Mucosa of descending colon (tissue), 3 donors: ENCODE results near the gene DCAF5. TPM values are rescaled to one million over a fixed set of nuclear protein-coding genes. Genes with fewer than 3 reads are reported as not detected.

ENCODE experiments used
- ATAC-seq: fragments of 200-7000 bp; cut with Tn5 transposase; one replicate; pipeline ENCODE4 v1.9.1; 2020; ENCODE audit warnings: mild to moderate bottlenecking, moderate library complexity
- DNase-seq, 3 donors: peaks; one replicate each; pipeline ENCODE4 v3.0.0-alpha.2; 2020
- H3K36me3 ChIP-seq: fragments of 200-600 bp; one replicate; pipeline ENCODE4 v1.8.0; 2021; ENCODE audit warnings: low read depth, mild to moderate bottlenecking
- H3K4me1 ChIP-seq: fragments of 200-600 bp; one replicate; pipeline ENCODE4 v1.8.0; 2021; ENCODE audit warnings: low read depth, mild to moderate bottlenecking
- H3K4me3 ChIP-seq: fragments of 200-600 bp; one replicate; pipeline ENCODE4 v1.8.0; 2021; ENCODE audit warnings: mild to moderate bottlenecking
- H3K9me3 ChIP-seq: fragments of 200-600 bp; one replicate; pipeline ENCODE4 v1.8.0; 2021; ENCODE audit warnings: mild to moderate bottlenecking
- intact Hi-C, 2 donors: fragments of 100-400 bp; cut with DNase I in 1 of 2; cut with micrococcal nuclease in 1 of 2; formaldehyde crosslinking; loops; one replicate each; pipeline versions ENCODE4 v1.11.0 to v1.11.1; 2022; cut with DNase I, micrococcal nuclease
- total RNA-seq, 3 donors: library from RNA; stranded (reverse); fragmentation: NEBNext Ultra II Directional in 2 of 3; extraction: Animal tissue kit (Norgen Biotek cat#: 25700) in 2 of 3; gene quantifications; one replicate each; pipeline versions ENCODE4 v1.2.1 to v1.2.4, GENCODE V29; 2021 to 2023
- TF ChIP-seq, protein P1 (sequence below): fragments of 200-600 bp; IDR thresholded peaks from one replicate; pipeline ENCODE4 v1.8.0; 2022; ENCODE audit warnings: antibody characterized with exemption, mild to moderate bottlenecking
- donor health status: DM: no; HTN: no; CAD: no; lungs with moderate emphysema.
- donor health status: DM: no; HTN: no; CAD: no.
- donor health status: DM: no; HTN: yes; CAD: no.

Gene DCAF5
- total RNA-seq, 3 donors from 2014 or later = 36.4 to 71.4 (median 46.9) TPM

DNA sequence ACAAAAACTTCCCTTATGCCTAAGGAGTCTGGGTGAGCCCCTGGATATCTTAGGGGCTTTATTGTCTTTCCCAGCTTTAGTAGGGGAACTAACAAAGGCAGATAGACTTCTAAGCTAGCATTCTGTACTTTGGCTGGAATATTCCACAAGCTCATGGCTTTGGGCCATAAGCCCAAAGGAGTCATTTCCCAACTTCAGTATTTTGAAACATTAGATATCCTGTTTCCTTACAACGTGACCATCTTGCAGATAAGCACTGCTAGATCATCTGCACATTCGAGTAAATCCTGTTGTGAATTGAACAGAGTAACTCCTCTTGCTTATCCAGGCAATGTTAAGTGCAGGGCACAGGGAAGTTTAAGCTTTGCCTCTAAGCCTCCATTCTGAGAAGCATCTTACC is 103.2 kb downstream of the DCAF5 start:
- Histone ChIP-seq H3K4me3 (no peak overlapping the region), H3K36me3 (peaks cover 5% of the 10 kb centered on the region), H3K9me3 (no peaks in the 10 kb centered on the region), H3K4me1 (peaks cover 19% of the 10 kb centered on the region)
- DNase-seq (no peak), ATAC-seq (no peak)
- TF ChIP-seq, protein P1, sequence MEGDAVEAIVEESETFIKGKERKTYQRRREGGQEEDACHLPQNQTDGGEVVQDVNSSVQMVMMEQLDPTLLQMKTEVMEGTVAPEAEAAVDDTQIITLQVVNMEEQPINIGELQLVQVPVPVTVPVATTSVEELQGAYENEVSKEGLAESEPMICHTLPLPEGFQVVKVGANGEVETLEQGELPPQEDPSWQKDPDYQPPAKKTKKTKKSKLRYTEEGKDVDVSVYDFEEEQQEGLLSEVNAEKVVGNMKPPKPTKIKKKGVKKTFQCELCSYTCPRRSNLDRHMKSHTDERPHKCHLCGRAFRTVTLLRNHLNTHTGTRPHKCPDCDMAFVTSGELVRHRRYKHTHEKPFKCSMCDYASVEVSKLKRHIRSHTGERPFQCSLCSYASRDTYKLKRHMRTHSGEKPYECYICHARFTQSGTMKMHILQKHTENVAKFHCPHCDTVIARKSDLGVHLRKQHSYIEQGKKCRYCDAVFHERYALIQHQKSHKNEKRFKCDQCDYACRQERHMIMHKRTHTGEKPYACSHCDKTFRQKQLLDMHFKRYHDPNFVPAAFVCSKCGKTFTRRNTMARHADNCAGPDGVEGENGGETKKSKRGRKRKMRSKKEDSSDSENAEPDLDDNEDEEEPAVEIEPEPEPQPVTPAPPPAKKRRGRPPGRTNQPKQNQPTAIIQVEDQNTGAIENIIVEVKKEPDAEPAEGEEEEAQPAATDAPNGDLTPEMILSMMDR = no peak
- intact Hi-C loops = no loop called here

DNA sequence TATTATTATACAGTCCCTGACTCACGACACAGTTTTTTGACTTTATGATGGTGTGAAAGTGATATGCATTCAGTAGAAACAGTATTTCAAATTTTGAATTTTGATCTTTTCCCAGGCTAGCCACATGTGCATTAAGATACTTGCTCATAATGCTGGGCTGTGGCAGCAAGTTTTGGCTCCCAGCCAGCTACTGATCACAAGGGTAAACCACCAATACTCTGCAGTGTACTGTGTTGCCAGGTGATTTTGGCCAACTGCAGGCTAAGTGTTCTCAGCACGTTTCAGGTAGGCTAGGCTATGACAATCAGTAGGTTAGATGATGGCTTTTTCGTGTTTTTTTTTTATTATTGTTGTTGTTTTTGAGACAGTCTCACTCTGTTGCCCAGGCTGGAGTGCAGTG is 104.5 kb downstream of the DCAF5 start:
- intact Hi-C loops = no loop called here
- TF ChIP-seq, protein P1 = no peak
- Histone ChIP-seq H3K4me1 (peaks cover 25% of the 10 kb centered on the region), H3K4me3 (no peak overlapping the region), H3K36me3 (no peaks in the 10 kb centered on the region), H3K9me3 (no peaks in the 10 kb centered on the region)
- DNase-seq (peak in 1 of 3 donors; percentile 69), ATAC-seq (peak; percentile 45)

DNA sequence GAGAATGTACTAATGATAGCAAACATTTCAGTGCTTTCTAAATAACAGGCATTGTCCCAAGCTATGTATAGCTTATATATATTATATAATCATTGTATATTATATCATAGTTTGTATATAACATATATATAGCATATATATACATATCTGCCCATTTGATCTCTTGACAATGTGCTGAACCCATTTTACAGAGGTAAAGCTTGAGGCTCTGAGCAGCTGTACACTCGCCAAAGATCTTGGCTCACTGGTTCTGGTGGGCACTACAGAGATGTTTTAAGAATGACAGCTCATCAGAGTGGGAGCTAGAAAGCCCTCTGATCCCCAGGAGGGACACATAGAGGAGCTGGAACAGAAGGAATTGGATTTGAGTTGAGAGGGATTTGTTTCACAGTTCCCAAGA is 105.7 kb downstream of the DCAF5 start:
- no peak for ATAC-seq
- Histone ChIP-seq H3K4me3 (no peak overlapping the region), H3K4me1 (peaks cover 36% of the 10 kb centered on the region), H3K36me3 (no peaks in the 10 kb centered on the region), H3K9me3 (no peaks in the 10 kb centered on the region)
- no peak for DNase-seq
- TF ChIP-seq, protein P1 = no peak
- intact Hi-C loops = no loop called here

DNA sequence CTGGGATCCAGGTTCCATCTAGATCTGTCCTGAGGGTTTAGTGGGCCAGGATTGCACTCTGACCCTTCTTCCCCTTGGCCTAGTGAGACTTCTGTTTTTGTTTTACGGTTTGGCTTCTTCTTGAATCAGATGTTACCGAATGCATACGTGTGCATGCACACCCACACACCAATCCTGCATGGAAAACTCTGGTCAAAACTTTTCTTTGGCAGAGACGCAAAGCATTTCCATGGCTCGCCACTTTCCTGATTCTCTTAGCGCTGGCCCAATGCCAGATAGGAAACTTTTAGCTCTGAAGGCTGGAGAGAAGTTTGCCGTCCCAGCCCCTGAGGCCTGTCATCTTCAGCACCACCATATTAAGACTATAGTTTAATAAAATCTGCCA is 106.5 kb downstream of the DCAF5 start:
- no peak for ATAC-seq
- intact Hi-C loops = no loop called here
- DNase-seq = no peak

DNA sequence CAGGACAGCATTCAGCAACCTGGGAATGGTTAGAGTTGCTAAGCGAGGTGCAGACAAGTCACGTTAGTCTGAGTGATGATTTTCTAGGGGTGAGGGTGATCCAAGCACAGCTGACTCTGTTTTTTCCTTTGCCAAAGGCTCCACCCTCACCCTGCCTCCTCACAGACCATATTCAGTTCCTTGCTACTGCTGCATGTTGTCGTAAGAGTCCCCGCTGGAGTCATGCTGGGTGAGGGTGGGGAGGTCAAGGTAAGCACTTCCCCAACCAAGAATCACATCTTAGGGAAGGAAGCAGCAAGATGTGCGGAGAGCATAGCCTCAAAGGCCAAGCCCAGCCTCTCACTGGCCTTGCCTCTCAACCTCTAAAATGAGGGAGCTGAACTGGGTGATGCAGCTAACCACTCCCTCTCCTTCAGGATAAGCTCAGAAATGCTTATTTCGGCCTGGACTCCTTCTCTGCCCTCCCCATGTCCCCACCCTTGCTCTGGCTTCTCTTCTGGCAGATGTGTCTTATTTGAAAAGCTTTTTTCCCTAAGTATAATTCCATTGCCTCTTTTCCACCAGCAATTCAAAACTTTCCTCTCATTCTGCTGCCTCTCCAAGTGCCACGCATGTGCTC is 107.0 kb downstream of the DCAF5 start:
- intact Hi-C loops = no loop called here
- H3K36me3 ChIP-seq = no peaks in the 10 kb centered on the region
- H3K4me3 ChIP-seq = no peak overlapping the region
- H3K9me3 ChIP-seq = no peaks in the 10 kb centered on the region
- TF ChIP-seq, protein P1 = no peak
- no peak for DNase-seq
- peaks cover 31% of the 10 kb centered on the region for H3K4me1 ChIP-seq
- ATAC-seq = peak; percentile 12

More for the DNA sequence above, 106.5 kb downstream of the DCAF5 start:
- peaks cover 32% of the 10 kb centered on the region for H3K4me1 ChIP-seq
- H3K9me3 ChIP-seq = no peaks in the 10 kb centered on the region
- H3K36me3 ChIP-seq = no peaks in the 10 kb centered on the region
- H3K4me3 ChIP-seq = no peak overlapping the region
- TF ChIP-seq, protein P1 = no peak
